Measurements from ENCODE around the gene RC3H2. TPM values are rescaled to one million over a fixed set of nuclear protein-coding genes. Genes with fewer than 3 reads are reported as not detected.
"Not testable (repeated sequence)": the region's sequence is repeated elsewhere in the genome, so short reads cannot be mapped to it uniquely, and the experiment has no call there.

Gene RC3H2
- total and polyA plus RNA-seq, 11 donors = 11.7 to 52.2 (median 44.3) TPM

DNA sequence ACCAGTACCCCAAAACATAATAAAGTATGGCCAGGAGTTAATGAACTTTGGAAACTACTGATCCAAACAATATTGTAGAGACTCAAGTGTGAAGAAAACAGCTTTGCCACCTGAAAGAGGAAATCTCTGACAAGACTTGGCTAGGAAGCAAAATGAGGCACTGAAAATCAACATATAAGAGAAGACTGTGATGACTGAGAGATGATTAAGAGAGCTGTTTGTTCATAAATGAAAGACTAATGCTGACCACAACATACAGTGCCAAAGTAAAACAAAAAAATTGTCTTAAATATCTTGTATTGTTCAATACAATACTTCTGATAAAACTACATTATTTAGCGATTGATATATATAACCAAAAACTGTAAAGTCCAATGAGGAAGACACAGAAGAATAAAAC lies 7.2 kb downstream of the RC3H2 start:
- intact Hi-C loops (cut with DNase I) = no loop called here
- H3K36me3 ChIP-seq = peaks cover 0 to 53% (median 46%) of the 10 kb centered on the region in 9 donors
- peaks cover 0 to 50% (median 23%) of the 10 kb centered on the region in 12 donors for H3K4me1 ChIP-seq
- TF ChIP-seq POLR2A (IDR thresholded peaks at IDR 0.05) = no peak
- H3K9me3 ChIP-seq = no peaks in the 10 kb centered on the region
- no peak overlapping the region for H3K27ac ChIP-seq
- ATAC-seq (no peak), DNase-seq (no peak)
- no peak overlapping the region for H3K4me3 ChIP-seq
- no peaks in the 10 kb centered on the region for H3K27me3 ChIP-seq
- 94 to 98% (median 94%) methylated on average over 1 of the region's 1 CpG for WGBS, 4 donors

GRCh38 chr9:122888480-122888879 lies 16.7 kb downstream of the RC3H2 start:
- no peak overlapping the region for H3K4me3 ChIP-seq
- TF ChIP-seq CTCF (IDR thresholded peaks at IDR 0.05) = no peak
- no peak for TF ChIP-seq POLR2A (IDR thresholded peaks at IDR 0.05)
- 61 to 93% (median 72%) methylated on average over 3 of the region's 3 CpGs for WGBS, 4 donors
- no peaks in the 10 kb centered on the region for H3K27me3 ChIP-seq
- no peaks in the 10 kb centered on the region for H3K9me3 ChIP-seq
- H3K4me1 ChIP-seq = no peaks in the 10 kb centered on the region
- H3K27ac ChIP-seq = no peak overlapping the region
- peaks cover 0 to 100% (median 90%) of the 10 kb centered on the region in 9 donors for H3K36me3 ChIP-seq
- intact Hi-C loops (cut with DNase I) = loop anchor here in 1 of 10 donors (10.0 kb wide), 1 partner anchor 96 kb away; no protein-coding TSS in a partner anchor
- no peak for ATAC-seq
- no peak for DNase-seq

DNA sequence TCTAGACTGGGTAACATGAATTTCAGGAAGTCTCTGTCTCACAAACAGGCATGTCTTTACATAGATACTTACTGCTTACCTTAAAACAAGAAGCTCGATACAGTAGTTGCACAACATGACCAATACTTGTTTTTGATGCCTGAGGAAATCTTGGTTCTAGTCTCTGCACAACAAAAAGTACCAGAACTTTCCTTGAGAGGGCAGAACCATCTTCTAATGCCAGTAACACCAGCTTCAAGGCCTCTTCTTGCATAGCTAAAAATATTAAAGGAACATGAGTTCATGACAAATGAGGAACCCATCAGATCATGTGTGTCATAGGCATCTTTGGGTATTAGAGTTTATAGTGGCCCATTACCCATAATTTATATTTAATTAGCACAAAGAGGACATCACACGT lies 22.0 kb downstream of the RC3H2 start:
- ATAC-seq (no peak), DNase-seq (no peak)
- intact Hi-C loops (cut with DNase I) = loop anchor here in 1 of 10 donors (10.0 kb wide), 1 partner anchor 102 kb away; no protein-coding TSS in a partner anchor
- TF ChIP-seq POLR2A (IDR thresholded peaks at IDR 0.05) (no peak), CTCF (IDR thresholded peaks at IDR 0.05) (no peak)
- no peaks in the 10 kb centered on the region for H3K4me1 ChIP-seq
- H3K27me3 ChIP-seq = no peaks in the 10 kb centered on the region
- H3K36me3 ChIP-seq = peaks cover 0 to 100% (median 90%) of the 10 kb centered on the region in 9 donors
- no peak overlapping the region for H3K4me3 ChIP-seq
- WGBS, 4 donors = 92 to 100% (median 96%) methylated on average over 2 of the region's 2 CpGs
- no peak overlapping the region for H3K27ac ChIP-seq
- H3K9me3 ChIP-seq = no peaks in the 10 kb centered on the region

DNA sequence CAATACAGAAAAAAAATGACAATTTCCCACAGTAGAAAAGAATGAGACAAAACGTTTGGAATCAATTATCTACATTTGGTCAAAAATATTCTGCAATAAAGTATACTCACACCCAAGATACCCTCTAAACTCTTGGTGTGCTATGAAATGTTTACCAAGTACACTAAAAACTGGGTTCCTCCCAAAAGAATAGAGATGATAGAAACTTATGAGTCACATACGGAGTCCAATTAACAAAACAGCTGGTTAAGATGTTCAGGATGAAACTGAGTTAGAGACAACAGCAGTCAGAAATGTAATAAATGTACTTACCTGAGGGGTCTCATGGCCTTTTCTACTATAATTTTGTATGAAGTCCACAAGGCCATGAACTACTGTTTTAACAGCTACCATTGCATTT lies 25.7 kb downstream of the RC3H2 start:
- no peaks in the 10 kb centered on the region for H3K27me3 ChIP-seq
- no peak overlapping the region for H3K27ac ChIP-seq
- no peak for DNase-seq
- 77 to 84% (median 79%) methylated on average over 2 of the region's 2 CpGs for WGBS, 4 donors
- H3K4me3 ChIP-seq = no peak overlapping the region
- H3K9me3 ChIP-seq = no peaks in the 10 kb centered on the region
- no peaks in the 10 kb centered on the region for H3K4me1 ChIP-seq
- TF ChIP-seq CTCF (IDR thresholded peaks at IDR 0.05) (no peak), POLR2A (IDR thresholded peaks at IDR 0.05) (no peak)
- peaks cover 0 to 100% (median 96%) of the 10 kb centered on the region in 9 donors for H3K36me3 ChIP-seq
- intact Hi-C loops (cut with DNase I) = no loop called here
- no peak for ATAC-seq

DNA sequence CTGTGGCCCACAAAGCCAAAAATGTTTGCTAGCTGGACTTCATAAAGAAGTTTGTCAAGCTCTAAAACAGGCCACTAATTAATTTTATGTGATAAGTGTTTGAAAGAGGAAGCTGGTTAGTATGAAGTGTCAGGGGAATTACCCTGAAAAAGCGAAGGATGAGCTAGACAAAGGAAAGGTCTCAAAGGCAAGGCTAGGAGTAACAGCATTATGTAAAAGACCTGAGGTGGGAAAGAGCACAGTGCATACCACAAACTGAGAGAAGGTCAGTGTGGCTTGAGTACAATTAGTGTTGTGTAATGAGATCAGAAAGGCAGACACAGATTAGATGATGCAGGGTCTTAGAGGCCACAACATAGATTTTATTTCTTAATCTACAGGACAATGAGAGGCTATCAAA lies 29.6 kb downstream of the RC3H2 start:
- TF ChIP-seq POLR2A (IDR thresholded peaks at IDR 0.05) = no peak
- TF ChIP-seq CTCF (IDR thresholded peaks at IDR 0.05) = no peak
- 87 to 89% (median 89%) methylated on average over 1 of the region's 1 CpG for WGBS, 4 donors

DNA sequence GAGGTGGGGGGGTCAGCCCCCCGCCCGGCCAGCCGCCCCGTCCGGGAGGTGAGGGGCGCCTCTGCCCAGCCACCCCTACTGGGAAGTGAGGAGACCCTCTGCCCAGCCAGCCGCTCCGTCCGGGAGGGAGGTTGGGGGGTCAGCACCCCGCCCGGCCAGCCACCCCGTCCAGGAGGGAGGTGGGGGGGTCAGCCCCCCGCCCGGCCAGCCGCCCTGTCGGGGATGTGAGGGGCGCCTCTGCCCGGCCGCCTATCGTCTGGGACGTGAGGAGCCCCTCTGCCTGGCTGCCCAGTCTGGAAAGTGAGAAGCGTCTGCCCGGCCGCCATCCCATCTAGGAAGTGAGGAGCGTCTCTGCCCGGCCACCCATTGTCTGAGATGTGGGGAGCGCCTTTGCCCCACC lies 37.9 kb downstream of the RC3H2 start:
- DNase-seq; H3K27ac ChIP-seq; H3K4me1 ChIP-seq; intact Hi-C loops (cut with DNase I); H3K9me3 ChIP-seq; H3K27me3 ChIP-seq; ATAC-seq; H3K4me3 ChIP-seq: not testable (repeated sequence)
- WGBS, 4 donors = 93 to 97% methylated on average over 9 to 11 of the region's 27 CpGs; no CpG with 5 or more reads in 2 of the 4 donors
- H3K36me3 ChIP-seq = peaks cover 0 to 67% (median 53%) of the 10 kb centered on the region in 9 donors

More for the DNA sequence above, 29.6 kb downstream of the RC3H2 start:
- peaks cover 0 to 100% (median 97%) of the 10 kb centered on the region in 9 donors for H3K36me3 ChIP-seq
- no peaks in the 10 kb centered on the region for H3K9me3 ChIP-seq
- intact Hi-C loops (cut with DNase I) = no loop called here
- ATAC-seq = no peak
- DNase-seq = no peak
- H3K27me3 ChIP-seq = no peaks in the 10 kb centered on the region
- H3K27ac ChIP-seq = no peak overlapping the region
- no peak overlapping the region for H3K4me3 ChIP-seq
- H3K4me1 ChIP-seq = no peaks in the 10 kb centered on the region
